KOPT-K1 (cell line): ENCODE results near the gene HSFX1.
"Not testable (repeated sequence)": the region's sequence is repeated elsewhere in the genome, so short reads cannot be mapped to it uniquely, and the experiment has no call there.

Experiments used
- H3K27ac ChIP-seq: fragments of 200-600 bp; sonication (generic); 2 replicates; pipeline ENCODE4 v1.5.1; 2016; ENCODE audit warnings: antibody characterized with exemption, mild to moderate bottlenecking, low read depth, low read length; ENCODE audit not compliant: poor library complexity, severe bottlenecking
- H3K36me3 ChIP-seq: fragments of 200-600 bp; sonication (generic); 2 replicates; pipeline ENCODE4 v1.5.1; 2017; ENCODE audit warnings: antibody characterized with exemption, mild to moderate bottlenecking, low read length, moderate library complexity; ENCODE audit not compliant: insufficient read depth
- H3K9me3 ChIP-seq: fragments of 200-600 bp; sonication (generic); 2 replicates; pipeline ENCODE4 v1.5.1; 2017; ENCODE audit warnings: antibody characterized with exemption, low read length, mild to moderate bottlenecking; ENCODE audit not compliant: insufficient read depth, poor library complexity, severe bottlenecking

The HSFX1 gene

DNA sequence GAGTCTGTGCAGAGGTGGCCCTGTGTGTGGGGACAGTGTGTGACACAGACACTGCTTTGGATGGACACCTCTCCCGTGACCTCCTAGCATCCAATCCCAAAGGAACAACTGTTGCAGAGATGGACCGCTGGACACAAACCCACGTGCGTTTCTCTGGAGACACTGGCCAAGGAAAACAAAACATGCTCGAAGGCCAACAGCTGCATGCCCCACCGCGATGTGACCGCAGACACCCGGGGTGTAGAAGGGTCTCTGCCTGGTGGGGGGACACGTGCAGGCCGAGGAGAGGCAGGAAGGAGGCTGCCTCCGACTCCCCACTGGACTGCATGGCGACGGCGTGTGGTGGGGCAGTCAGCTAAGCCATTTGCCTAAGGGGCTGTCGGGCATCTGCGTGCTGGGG lies at the start of gene HSFX1:
TSS of gene HSFX1 (plus strand) at position 301 of the 400 bp plus-strand sequence. CDS start 614 bp downstream, outside the sequence.
- not testable (repeated sequence) for H3K9me3 ChIP-seq, H3K27ac ChIP-seq, H3K36me3 ChIP-seq

- H3K9me3 ChIP-seq, H3K36me3 ChIP-seq, H3K27ac ChIP-seq: not testable (repeated sequence)
Measured at GRCh38 chrX:149727308-149727707, 46.6 kb upstream of the HSFX1 start.

- not testable (repeated sequence) for H3K9me3 ChIP-seq, H3K36me3 ChIP-seq, H3K27ac ChIP-seq
Measured at GRCh38 chrX:149742269-149742668, 31.6 kb upstream of the HSFX1 start.

DNA sequence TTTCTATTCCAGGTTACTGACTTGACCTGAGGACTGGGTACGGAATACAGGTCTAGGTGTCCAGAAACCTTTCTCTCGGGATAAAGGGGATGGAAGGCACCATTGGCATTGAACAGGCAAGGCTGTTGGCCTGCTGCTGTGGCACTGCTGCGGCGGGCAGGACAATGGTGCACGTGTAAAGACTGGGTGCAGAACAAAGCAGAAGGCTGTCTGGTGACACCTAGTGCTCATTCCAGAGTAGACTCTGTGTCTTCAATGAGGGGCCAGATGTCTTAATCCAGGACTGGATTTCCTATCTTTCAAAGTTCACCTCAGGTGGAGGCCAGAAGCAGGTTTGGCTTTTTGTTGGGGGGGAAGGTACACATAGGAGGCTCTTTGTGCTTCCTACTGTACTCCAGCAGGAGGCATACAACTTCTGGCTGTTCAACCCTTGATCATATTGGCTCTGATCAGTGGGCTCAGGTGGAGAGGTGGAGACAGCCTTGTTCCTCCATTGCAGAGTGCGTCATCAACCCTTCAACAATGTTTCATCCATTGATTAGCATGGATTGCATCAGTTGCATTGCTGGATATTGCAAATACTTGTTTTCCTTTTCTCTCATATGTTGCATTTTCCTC lies 27.4 kb upstream of the HSFX1 start:
- H3K36me3 ChIP-seq, H3K9me3 ChIP-seq, H3K27ac ChIP-seq: not testable (repeated sequence)

DNA sequence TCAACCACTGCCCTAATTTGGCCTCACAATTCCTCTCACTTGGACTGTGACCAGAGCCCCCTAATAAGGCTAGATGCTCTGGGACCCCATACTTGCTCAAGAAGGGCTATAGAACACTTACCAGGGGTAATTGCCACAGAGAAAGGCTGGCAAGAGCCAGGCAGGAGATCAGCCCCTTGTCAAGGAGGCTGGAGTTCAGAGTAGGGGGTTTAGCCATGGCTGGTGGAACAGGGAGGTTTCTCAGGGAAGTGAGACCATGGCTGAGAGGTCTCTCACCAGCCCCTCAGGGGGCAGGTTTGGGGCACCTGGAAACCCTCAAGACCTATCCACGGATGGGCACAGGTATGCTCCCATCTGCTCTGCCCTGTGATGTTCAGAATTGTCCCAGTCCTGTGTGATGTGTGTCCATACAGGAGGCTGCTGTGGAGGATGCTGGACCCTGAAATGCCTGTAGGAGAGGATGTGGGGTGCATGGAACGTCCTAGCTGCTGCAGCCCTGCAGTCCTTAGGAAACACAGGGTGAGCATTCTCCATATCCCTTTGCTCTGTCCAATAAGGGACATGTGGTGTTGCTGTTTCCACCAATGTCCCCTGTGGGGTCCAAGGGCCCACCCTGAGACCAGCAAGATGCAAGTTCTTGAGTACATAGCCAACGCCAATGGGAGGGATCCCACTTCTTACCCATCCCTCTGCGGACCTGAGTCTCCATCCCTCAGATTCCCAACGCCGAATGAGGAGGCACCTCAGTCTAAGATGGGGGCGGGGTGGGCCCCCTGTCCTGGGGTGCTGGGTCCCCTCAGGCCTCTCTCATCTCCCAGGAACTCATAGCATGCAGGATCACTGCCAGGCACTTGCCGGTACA lies 16.4 kb upstream of the HSFX1 start:
- H3K9me3 ChIP-seq: no peaks in the 10 kb centered on the region

GRCh38 chrX:149758068-149758714 lies 15.7 kb upstream of the HSFX1 start:
- Histone ChIP-seq H3K27ac (no peak overlapping the region), H3K36me3 (no peaks in the 10 kb centered on the region), H3K9me3 (no peaks in the 10 kb centered on the region)

More for the DNA sequence above, 16.4 kb upstream of the HSFX1 start:
- Histone ChIP-seq H3K36me3 (no peaks in the 10 kb centered on the region), H3K27ac (no peak overlapping the region)

GRCh38 chrX:149758715-149759078 lies 15.2 kb upstream of the HSFX1 start:
- not testable (repeated sequence) for H3K36me3 ChIP-seq, H3K27ac ChIP-seq, H3K9me3 ChIP-seq

GRCh38 chrX:149759824-149760223 lies 14.0 kb upstream of the HSFX1 start:
- no peaks in the 10 kb centered on the region for H3K9me3 ChIP-seq
- H3K36me3 ChIP-seq: no peaks in the 10 kb centered on the region
- no peak overlapping the region for H3K27ac ChIP-seq

- no peak overlapping the region for H3K27ac ChIP-seq
- no peaks in the 10 kb centered on the region for H3K9me3 ChIP-seq
- no peaks in the 10 kb centered on the region for H3K36me3 ChIP-seq
Measured at GRCh38 chrX:149760965-149761364, 12.9 kb upstream of the HSFX1 start.

DNA sequence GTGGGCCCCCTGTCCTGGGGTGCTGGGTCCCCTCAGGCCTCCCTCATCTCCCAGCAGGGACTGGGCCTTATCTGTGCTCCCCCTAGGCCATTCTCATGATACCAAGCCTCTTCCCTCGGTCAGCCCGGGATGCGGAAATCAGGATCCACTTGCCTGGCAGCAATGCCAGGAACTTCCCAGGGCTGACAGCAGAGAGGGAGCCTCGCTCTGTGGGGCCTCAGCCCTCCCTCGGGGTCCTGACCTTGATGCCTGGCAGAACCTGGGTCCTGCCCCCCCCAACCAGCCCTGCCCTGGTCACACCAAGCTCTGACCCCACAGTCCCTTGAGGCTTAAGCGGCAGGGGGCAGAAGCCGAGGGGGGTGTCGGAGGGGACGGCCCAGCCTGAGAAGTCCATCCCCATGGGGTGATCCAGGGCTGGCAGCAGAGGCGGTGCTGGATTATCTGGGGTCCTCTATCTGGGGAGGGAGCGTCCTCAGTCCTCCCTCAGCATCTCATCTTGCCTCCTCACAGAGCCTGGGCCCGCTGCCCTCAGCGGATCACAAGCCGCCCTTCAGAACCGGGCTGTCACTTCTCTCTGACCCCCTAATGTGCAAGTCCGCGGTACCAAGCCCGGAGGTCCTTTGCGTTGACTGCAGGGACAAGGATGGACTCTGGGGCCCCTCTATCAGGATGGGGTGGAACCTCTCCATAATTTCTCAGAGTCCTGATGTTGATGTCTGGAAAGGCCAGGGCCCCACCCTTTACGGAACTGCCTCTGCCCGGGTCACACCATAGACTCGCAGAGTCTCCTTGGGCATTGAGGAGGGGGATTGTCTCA lies 11.8 kb upstream of the HSFX1 start:
- H3K27ac ChIP-seq, H3K36me3 ChIP-seq, H3K9me3 ChIP-seq: not testable (repeated sequence)

DNA sequence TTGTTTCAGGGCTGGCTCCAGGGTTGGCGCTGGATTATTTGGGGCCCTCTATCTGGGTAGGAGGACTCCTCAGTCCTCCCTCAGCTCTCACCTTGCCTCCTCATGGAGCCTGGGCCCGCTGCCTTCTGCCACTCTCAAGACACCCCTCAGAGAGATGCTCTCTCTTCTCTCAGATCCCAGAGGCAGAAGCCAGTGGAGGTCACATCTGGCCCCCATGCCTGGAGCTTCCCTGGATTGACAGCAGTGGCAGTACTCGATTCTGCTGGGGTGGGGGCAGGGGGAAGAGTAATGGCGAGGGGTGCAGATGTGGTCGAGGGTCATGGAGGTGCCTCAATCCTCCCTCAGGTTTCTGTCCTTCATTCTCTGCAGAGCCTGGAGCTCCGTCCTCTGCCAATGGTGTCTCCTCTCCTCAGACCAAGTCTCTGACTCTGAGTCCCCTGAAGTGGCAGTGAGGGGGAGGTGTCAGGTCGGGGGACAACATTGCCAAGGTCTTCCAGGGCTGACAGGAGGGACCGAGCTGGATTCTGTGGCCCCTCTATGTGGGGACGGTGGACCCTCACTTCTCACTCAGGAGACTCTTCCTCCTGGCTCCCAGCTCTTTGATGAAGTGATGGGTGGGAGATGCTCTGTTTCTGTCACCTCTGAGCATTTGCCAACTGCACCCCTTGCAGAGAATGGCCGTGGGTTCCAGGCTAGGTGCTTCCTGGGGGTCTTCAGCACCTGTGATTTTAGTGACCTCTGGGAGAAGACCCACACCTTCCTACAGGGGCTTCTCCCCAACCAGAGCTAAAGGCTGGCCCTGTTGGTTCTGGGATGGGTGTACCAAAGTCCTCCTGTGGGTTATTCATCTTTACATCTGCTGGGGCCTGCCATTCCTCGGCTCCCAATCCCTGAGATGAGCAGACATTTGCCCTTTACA lies 10.9 kb upstream of the HSFX1 start:
- Histone ChIP-seq H3K36me3 (no peaks in the 10 kb centered on the region), H3K9me3 (no peaks in the 10 kb centered on the region), H3K27ac (no peak overlapping the region)

DNA sequence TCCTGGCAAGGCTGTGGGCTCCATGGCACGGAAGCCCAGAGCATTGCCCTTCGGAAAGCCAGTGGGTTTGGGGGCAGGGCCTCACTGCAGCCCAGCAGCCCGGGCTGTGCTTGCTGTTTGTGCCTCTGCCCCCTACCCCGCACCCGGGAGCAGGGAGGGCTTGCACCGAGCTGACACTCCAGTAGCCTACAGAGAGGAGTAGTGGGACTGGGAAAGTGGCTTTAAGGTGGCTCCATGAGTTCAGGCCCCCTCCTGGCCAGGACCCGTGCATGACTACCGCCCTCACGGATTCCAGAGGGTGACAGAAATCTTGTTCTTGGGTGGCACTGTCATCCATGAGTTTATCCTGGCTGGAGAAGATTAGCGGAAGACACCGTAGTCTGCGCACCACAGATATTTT lies 3.5 kb upstream of the HSFX1 start:
- H3K9me3 ChIP-seq, H3K36me3 ChIP-seq, H3K27ac ChIP-seq: not testable (repeated sequence)

DNA sequence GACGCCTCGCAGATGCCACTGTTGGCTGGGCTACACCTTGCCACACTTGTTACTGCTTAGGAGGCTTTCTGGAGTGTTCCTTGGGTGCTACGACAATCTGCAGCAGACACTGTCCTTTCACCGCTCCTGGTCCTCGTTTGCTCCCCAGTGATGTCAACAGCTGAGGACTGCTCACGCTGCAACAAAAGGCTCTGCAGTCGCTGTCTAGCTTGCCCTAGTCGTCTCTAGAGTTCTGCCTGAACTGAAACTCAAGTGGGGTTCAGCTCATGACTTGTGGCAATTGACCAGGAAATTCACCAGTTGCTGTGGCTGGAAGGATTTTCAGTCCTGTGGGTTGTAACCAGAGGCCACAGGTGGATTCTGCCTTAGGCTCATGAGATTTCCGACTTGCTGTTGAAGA lies 842 bp upstream of the HSFX1 start:
- not testable (repeated sequence) for H3K27ac ChIP-seq, H3K36me3 ChIP-seq, H3K9me3 ChIP-seq

DNA sequence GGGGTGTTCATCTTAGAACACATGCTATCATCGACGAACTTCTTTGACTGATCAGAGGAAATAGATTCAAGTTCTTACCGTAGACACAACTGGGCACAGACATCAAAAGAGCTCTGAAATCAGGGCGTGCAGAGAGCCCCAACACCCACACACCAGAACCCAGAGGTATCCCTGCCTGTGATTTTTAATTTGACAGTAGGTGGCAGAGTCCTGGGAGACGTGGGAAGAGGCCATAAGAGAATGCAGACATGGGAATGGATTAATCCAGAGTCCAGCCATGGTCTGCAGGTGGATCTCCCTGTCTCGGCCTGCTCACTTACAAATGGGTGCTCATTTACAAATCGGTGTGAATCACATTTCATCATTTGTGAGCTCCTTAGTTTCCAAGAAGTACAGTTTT lies 4.1 kb downstream of the HSFX1 start:
- not testable (repeated sequence) for H3K36me3 ChIP-seq

More for the DNA sequence above, 4.1 kb downstream of the HSFX1 start:
- H3K27ac ChIP-seq, H3K9me3 ChIP-seq: not testable (repeated sequence)
